ENCODE data around the gene RANBP17. TPM values are rescaled to one million over a fixed set of nuclear protein-coding genes. Genes with fewer than 3 reads are reported as not detected.
A peak's percentile ranks its signal among the peaks of the same experiment; 100 is the strongest.

The RANBP17 gene
- total RNA-seq, 1 experiment from 2014 or later, result not detected

- no peak overlapping the region for H3K4me3 ChIP-seq (ENCODE audit: low read length)
Observed at GRCh38 chr5:171336521-171337209, 474.8 kb downstream of the RANBP17 start.

GRCh38 chr5:171337210-171337569 lies 475.4 kb downstream of the RANBP17 start:
- H3K4me3 ChIP-seq (ENCODE audit: low read length), result no peak overlapping the region
- H3K9me2 ChIP-seq (replicated peaks; ENCODE audit: insufficient read depth, low read length), result no peaks in the 10 kb centered on the region
- H3K27me3 ChIP-seq (ENCODE audit: low read length), result no peaks in the 10 kb centered on the region; the same call in 1 of the 2 replicates
- no peaks in the 10 kb centered on the region for H3K79me2 ChIP-seq (ENCODE audit: low read length)
- H3K4me1 ChIP-seq (ENCODE audit: low read length), result no peaks in the 10 kb centered on the region
- H4K20me1 ChIP-seq (ENCODE audit: insufficient read depth, low read depth, low read length), result no peaks in the 10 kb centered on the region
- no peak overlapping the region for H3K9ac ChIP-seq (ENCODE audit: low read length)
- H3K27ac ChIP-seq (ENCODE audit: low read length), result no peak overlapping the region
- no peaks in the 10 kb centered on the region for H3K36me3 ChIP-seq (ENCODE audit: insufficient read depth, low read length)
- no peak for DNase-seq
- no peak overlapping the region for H3K4me2 ChIP-seq (ENCODE audit: low read depth, low read length, poor library complexity, severe bottlenecking)
- H3K9me3 ChIP-seq (ENCODE audit: low read length), result no peaks in the 10 kb centered on the region
- no peak overlapping the region for H2AFZ ChIP-seq (ENCODE audit: low read length)

More at GRCh38 chr5:171336521-171337209, 474.8 kb downstream of the RANBP17 start:
- H3K4me1 ChIP-seq (ENCODE audit: low read length), result no peaks in the 10 kb centered on the region
- H3K4me2 ChIP-seq (ENCODE audit: low read depth, low read length, poor library complexity, severe bottlenecking), result no peak overlapping the region
- H3K36me3 ChIP-seq (ENCODE audit: insufficient read depth, low read length), result no peaks in the 10 kb centered on the region
- H3K27ac ChIP-seq (ENCODE audit: low read length), result no peak overlapping the region
- no peak for DNase-seq
- no peaks in the 10 kb centered on the region for H3K79me2 ChIP-seq (ENCODE audit: low read length)
- no peaks in the 10 kb centered on the region for H3K9me3 ChIP-seq (ENCODE audit: low read length)
- no peak overlapping the region for H2AFZ ChIP-seq (ENCODE audit: low read length)
- no peaks in the 10 kb centered on the region; the same call in 1 of the 2 replicates for H3K27me3 ChIP-seq (ENCODE audit: low read length)
- H3K9me2 ChIP-seq (replicated peaks; ENCODE audit: insufficient read depth, low read length), result no peaks in the 10 kb centered on the region
- H3K9ac ChIP-seq (ENCODE audit: low read length), result no peak overlapping the region
- no peaks in the 10 kb centered on the region for H4K20me1 ChIP-seq (ENCODE audit: insufficient read depth, low read depth, low read length)

- Histone ChIP-seq H3K4me3 (ENCODE audit: low read length) (no peak overlapping the region), H3K4me2 (ENCODE audit: low read depth, low read length, poor library complexity, severe bottlenecking) (no peak overlapping the region), H3K79me2 (ENCODE audit: low read length) (no peaks in the 10 kb centered on the region), H4K20me1 (ENCODE audit: insufficient read depth, low read depth, low read length) (no peaks in the 10 kb centered on the region), H3K9me3 (ENCODE audit: low read length) (no peaks in the 10 kb centered on the region), H3K4me1 (ENCODE audit: low read length) (no peaks in the 10 kb centered on the region), H3K27me3 (ENCODE audit: low read length) (no peaks in the 10 kb centered on the region), H2AFZ (ENCODE audit: low read length) (no peak overlapping the region), H3K36me3 (ENCODE audit: insufficient read depth, low read length) (no peaks in the 10 kb centered on the region), H3K9me2 (replicated peaks; ENCODE audit: insufficient read depth, low read length) (no peaks in the 10 kb centered on the region), H3K27ac (ENCODE audit: low read length) (no peak overlapping the region), H3K9ac (ENCODE audit: low read length) (no peak overlapping the region)
- DNase-seq, result no peak
Observed at GRCh38 chr5:171340042-171340441, 478.2 kb downstream of the RANBP17 start.

- no peak overlapping the region for H3K9ac ChIP-seq (ENCODE audit: low read length)
- no peaks in the 10 kb centered on the region for H3K36me3 ChIP-seq (ENCODE audit: insufficient read depth, low read length)
- H3K4me3 ChIP-seq (ENCODE audit: low read length), result no peak overlapping the region
- H4K20me1 ChIP-seq (ENCODE audit: insufficient read depth, low read depth, low read length), result no peaks in the 10 kb centered on the region
- no peaks in the 10 kb centered on the region for H3K79me2 ChIP-seq (ENCODE audit: low read length)
- H3K9me3 ChIP-seq (ENCODE audit: low read length), result no peaks in the 10 kb centered on the region
- DNase-seq, result no peak
- H3K4me1 ChIP-seq (ENCODE audit: low read length), result no peaks in the 10 kb centered on the region
- H2AFZ ChIP-seq (ENCODE audit: low read length), result no peak overlapping the region
- H3K9me2 ChIP-seq (replicated peaks; ENCODE audit: insufficient read depth, low read length), result no peaks in the 10 kb centered on the region
- no peak overlapping the region for H3K4me2 ChIP-seq (ENCODE audit: low read depth, low read length, poor library complexity, severe bottlenecking)
- H3K27me3 ChIP-seq (ENCODE audit: low read length), result no peaks in the 10 kb centered on the region
- H3K27ac ChIP-seq (ENCODE audit: low read length), result no peak overlapping the region
Observed at GRCh38 chr5:171340491-171340890, 478.7 kb downstream of the RANBP17 start.

- H3K9me2 ChIP-seq (replicated peaks; ENCODE audit: insufficient read depth, low read length), result no peaks in the 10 kb centered on the region
- no peak overlapping the region for H3K4me2 ChIP-seq (ENCODE audit: low read depth, low read length, poor library complexity, severe bottlenecking)
- H3K27me3 ChIP-seq (ENCODE audit: low read length), result no peaks in the 10 kb centered on the region
- no peaks in the 10 kb centered on the region for H3K36me3 ChIP-seq (ENCODE audit: insufficient read depth, low read length)
- H3K4me3 ChIP-seq (ENCODE audit: low read length), result no peak overlapping the region
- no peak overlapping the region for H3K27ac ChIP-seq (ENCODE audit: low read length)
- H4K20me1 ChIP-seq (ENCODE audit: insufficient read depth, low read depth, low read length), result no peaks in the 10 kb centered on the region
- no peak overlapping the region for H2AFZ ChIP-seq (ENCODE audit: low read length)
- peak; percentile 84 for DNase-seq
- H3K9me3 ChIP-seq (ENCODE audit: low read length), result no peaks in the 10 kb centered on the region
- no peaks in the 10 kb centered on the region for H3K79me2 ChIP-seq (ENCODE audit: low read length)
- H3K9ac ChIP-seq (ENCODE audit: low read length), result no peak overlapping the region
- no peaks in the 10 kb centered on the region for H3K4me1 ChIP-seq (ENCODE audit: low read length)
Observed at GRCh38 chr5:171342362-171343111, 480.7 kb downstream of the RANBP17 start.

- Histone ChIP-seq H3K79me2 (ENCODE audit: low read length) (no peaks in the 10 kb centered on the region), H3K4me1 (ENCODE audit: low read length) (no peaks in the 10 kb centered on the region), H3K4me3 (ENCODE audit: low read length) (no peak overlapping the region), H3K9me2 (replicated peaks; ENCODE audit: insufficient read depth, low read length) (no peaks in the 10 kb centered on the region), H2AFZ (ENCODE audit: low read length) (no peak overlapping the region), H3K27me3 (ENCODE audit: low read length) (no peaks in the 10 kb centered on the region), H3K9ac (ENCODE audit: low read length) (no peak overlapping the region), H3K4me2 (ENCODE audit: low read depth, low read length, poor library complexity, severe bottlenecking) (no peak overlapping the region), H3K9me3 (ENCODE audit: low read length) (no peaks in the 10 kb centered on the region), H3K36me3 (ENCODE audit: insufficient read depth, low read length) (no peaks in the 10 kb centered on the region), H4K20me1 (ENCODE audit: insufficient read depth, low read depth, low read length) (no peaks in the 10 kb centered on the region), H3K27ac (ENCODE audit: low read length) (no peak overlapping the region)
- DNase-seq, result no peak
Observed at GRCh38 chr5:171344936-171345608, 483.3 kb downstream of the RANBP17 start.

Small RNAs within 50 kb of the gene (small RNA-seq; reads per million reads assigned to genes)
- not detected for gene AC091980.1

Other genes with a start within 250 kb of the RANBP17 start
- gene GABRP, start 78.3 kb upstream of the RANBP17 start, total RNA-seq (2014; rRNA removed; shearing (Covaris generic); ENCODE audit: low replicate concordance), result not detected in 2 replicates

Data from Karpas-422 (cell line).